Upper lobe of left lung (tissue), 4 donors: ENCODE data around the gene GXYLT1.

Experiments used
- EP300 ChIP-seq, 4 donors: sonication (generic); formaldehyde crosslinking; IDR thresholded peaks; one replicate each; pipeline ENCODE4 v1.5.1; 2017; ENCODE audit warnings: antibody characterized with exemption in 4 of 4, control low read depth in 2 of 4
- POLR2A ChIP-seq, 4 donors: fragments of 450-650 bp; IDR thresholded peaks; one replicate each; pipeline ENCODE4 v1.5.1; 2016 to 2017; ENCODE audit warnings: antibody characterized with exemption in 4 of 4, mild to moderate bottlenecking in 2 of 4

DNA sequence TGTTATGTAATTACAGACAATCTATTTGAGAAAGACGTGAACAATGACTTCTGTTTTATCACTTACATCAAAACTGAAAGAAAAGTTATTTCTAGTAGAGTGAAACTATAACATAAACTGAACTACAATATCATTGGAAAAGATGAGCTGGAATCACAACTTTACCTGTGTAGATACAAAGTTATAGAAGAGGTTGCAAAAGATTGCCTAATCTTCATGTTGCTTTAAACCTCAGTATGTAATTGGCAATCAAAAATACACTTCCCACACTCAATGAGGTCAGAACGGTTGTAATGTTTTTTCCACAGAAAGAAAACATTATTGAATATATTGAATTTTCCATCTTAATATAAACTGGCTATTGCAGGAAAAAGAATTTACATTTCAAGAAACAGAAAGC is 37.7 kb upstream of the GXYLT1 start:
- no peak for TF ChIP-seq POLR2A (IDR thresholded peaks at IDR 0.05)
- TF ChIP-seq EP300 (IDR thresholded peaks at IDR 0.05) = no peak
